Hepatocyte (in vitro differentiated cells): ENCODE results near the gene NR4A1.

ENCODE experiments used
- CTCF ChIP-seq: fragments of 200-600 bp; sonication (generic); IDR thresholded peaks from 2 replicates; pipeline ENCODE4 v1.5.1; 2016; ENCODE audit warnings: antibody characterized with exemption, mild to moderate bottlenecking; ENCODE audit not compliant: poor library complexity
- EZH2 ChIP-seq: fragments of 200-600 bp; sonication (generic); IDR thresholded peaks from 2 replicates; pipeline ENCODE4 v1.6.1; 2016; ENCODE audit warnings: antibody characterized with exemption, mild to moderate bottlenecking, borderline replicate concordance
- EZH2phosphoT487 ChIP-seq: fragments of 200-600 bp; sonication (generic); IDR thresholded peaks from one replicate; pipeline ENCODE4 v1.6.1; 2018; ENCODE audit warnings: antibody characterized with exemption, mild to moderate bottlenecking, low read depth, moderate library complexity; ENCODE audit not compliant: unreplicated experiment, severe bottlenecking

GRCh38 chr12:52052468-52053186 is 1.4 kb downstream of the NR4A1 start:
- TF ChIP-seq CTCF (no peak), EZH2 (no peak), EZH2phosphoT487 (no peak)
